NCI-H128 (cell line): ENCODE results near the gene ZGLP1.

Source experiments
- DNase-seq: peaks from one replicate; lab custom pipeline; 2025; ENCODE audit not compliant: unreplicated experiment; lab: John Stamatoyannopoulos, UW

The ZGLP1 gene

GRCh38 chr19:10328558-10329429 is 19.2 kb upstream of the ZGLP1 start:
- DNase-seq = no peak

GRCh38 chr19:10327793-10328192 is 18.2 kb upstream of the ZGLP1 start:
- DNase-seq = no peak

GRCh38 chr19:10325732-10326131 is 16.1 kb upstream of the ZGLP1 start:
- no peak for DNase-seq

DNA sequence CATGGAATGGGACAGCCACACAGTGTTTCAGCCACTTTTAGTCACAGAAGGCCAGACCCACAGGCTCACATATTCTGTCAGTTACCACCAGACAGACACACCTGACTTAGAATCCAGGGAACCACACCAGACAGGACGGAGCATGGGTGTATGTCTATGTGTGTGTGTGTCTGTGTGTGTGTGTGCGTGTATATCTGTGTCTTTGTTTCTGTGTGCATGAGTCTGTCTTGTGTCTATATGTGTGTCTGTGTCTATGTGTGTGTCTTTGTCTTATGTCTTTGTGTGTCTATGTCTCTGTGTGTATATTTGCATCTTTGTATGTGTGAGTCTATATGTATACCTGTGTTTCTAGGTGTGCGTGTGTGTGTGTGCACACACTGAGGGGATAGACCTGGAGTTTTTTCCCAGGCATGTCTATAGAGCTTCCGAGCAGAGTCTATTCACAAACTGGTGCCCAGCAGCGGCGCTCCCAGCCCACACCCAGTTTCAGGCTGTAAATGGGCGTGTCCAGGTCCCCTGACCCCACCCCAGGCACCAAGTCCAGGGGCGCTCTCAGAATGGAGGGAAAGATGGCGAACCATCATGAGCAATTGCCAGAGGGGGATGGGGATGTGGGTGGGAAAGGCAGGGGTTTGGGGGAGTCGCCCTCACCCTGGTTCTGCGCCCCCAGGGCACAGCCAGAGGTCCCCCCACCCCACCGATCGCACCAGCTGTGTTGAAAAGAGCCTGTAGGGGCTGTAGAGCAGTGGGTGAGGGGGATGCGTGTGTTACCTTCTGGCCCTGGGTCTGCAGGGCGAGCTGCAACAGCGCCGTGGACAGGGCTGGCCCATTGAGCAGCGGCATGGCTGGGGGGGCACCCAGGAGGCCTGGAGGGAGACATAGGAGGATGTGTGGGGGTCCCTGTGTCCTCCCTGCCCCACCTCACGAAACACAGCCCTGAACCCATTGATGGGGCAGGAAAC is 12.5 kb upstream of the ZGLP1 start:
- no peak for DNase-seq

DNA sequence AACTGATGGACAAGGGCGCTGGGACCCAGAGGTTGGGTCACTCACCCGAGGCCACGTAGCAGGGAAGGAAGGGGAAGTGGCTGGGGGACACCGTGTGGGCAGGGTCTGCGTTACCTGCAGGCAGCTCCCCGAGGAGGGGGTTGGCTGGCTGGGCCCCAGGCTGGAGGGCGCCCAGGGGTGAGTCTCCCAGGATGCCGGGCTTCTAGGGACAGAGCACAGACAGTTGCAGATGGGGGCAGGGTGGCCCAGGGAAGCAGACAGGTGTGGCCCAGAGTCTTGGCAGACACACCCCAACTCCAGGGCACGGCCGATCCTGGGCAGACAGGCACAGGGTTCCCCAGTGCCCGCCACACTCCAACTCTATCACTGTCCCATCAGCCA is 11.8 kb upstream of the ZGLP1 start:
- no peak for DNase-seq

- DNase-seq = no peak
These were observed 11.2 kb upstream of the ZGLP1 start for GRCh38 chr19:10320602-10321416.

GRCh38 chr19:10318807-10319682 is 9.4 kb upstream of the ZGLP1 start:
- no peak for DNase-seq

DNA sequence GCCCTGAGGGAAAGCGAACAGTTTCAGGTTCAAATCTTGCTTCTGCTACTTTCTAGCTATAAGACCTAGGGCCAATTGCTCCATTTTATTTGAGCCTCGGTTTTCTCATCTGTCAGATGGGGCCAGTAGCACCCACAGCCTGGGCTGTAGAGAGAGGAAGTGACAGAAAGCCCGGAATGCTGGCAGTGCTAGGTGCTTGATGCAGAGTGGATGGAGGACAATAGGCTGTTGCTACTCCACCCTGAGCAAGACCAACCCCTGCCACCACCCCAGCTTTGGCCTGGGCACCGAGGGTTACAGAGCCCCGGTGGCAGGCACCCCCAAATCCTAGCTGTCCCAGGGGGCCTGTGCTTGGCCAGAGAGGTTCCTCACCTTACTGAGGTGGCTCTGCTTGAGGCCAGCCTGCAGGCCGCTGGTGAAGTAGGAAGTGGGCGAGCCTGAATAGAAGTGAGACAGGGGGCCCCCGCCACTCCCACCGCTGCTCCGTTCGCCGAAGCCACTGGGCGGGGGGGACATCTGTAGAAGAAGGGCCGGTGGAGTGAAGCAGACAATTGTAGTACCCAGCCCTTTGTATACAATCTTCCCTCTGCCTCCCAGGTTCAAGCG is 8.3 kb upstream of the ZGLP1 start:
- DNase-seq = no peak

DNA sequence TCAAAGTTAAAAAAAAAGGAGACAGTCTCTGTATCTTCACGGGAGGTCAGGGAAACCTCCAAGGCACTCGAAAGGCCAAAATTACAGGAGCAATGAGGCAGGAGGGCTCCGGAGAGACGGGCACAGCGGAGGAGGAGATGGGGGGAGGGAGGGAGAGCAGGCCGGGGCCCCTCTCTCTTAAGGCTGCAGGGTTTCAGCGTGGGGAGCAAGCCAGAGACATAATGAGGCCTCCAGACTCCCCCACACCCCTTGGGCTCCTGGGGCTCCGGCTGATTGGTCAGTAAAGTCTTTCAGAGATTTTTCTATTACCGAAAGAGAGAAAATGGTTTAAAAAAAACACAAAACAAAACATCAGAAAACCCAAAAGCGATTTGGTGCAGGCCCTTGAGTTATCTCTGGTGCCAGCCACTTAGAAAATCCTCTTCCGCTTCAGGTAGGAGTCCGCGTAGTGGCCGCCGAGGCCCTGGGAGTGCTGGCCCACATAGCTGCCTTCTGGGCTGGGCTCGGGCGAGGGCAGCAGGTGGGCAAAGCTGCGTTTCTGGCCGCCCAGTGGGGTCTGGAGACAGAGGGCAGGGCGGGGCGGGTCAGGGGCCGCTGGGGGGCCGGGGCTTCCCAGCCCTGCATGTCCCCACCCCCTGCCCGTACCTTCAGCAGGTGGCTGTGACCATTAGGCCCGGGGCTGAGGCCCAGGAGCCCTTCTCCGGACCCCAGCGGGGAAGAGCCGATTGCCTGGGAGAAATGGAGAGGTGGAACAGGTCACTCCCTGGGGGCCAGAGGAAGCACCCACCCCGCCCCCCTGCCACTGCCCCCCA is 7.6 kb upstream of the ZGLP1 start:
- no peak for DNase-seq

DNA sequence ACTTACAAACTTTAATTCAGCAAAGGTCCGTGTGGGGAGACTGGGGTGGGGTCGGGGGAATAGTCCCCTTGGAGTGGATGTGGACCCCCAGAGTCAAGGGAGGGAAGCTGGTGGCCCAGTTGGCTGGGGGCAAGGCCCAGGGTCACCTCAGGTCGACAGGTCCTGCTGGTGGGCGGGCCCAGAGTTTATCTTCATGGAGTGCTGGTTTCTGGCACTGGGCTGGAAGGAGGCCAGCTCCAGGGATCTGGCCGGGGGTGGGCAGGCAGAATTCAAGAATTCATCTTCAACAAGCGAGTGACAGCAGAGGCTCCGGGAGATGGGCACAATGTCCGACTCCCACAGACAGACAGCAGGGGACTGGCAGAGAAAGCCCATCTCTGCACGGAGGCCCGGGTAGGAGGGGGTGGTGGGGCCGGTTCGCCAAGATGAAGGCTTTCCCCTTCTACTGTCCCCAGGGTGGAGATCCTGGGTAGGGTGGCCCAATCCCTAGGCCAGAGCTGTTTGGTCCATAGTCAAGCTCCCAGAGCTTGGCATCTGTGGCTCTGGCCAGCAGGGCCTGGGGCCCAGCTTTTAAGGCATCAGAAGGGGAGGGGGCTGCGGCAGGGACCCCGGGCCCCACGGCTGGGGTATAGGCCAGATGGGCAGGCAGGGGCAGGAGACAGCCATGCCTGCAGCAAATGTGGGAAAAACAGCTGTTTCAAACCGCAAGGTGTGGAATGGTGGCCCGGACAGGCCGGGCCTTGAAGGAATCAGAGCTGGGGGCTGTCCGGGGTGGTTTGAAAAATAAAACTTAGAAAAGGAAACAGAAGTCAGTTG is 6.8 kb upstream of the ZGLP1 start:
- no peak for DNase-seq

GRCh38 chr19:10315335-10316214 is 6.0 kb upstream of the ZGLP1 start, which contains the start of gene FDX2:
Gene FDX2, minus strand, starts transcription at chr19:10316015. Its CDS starts 19 bp downstream, at chr19:10315996.
- peak; percentile 81 for DNase-seq

DNA sequence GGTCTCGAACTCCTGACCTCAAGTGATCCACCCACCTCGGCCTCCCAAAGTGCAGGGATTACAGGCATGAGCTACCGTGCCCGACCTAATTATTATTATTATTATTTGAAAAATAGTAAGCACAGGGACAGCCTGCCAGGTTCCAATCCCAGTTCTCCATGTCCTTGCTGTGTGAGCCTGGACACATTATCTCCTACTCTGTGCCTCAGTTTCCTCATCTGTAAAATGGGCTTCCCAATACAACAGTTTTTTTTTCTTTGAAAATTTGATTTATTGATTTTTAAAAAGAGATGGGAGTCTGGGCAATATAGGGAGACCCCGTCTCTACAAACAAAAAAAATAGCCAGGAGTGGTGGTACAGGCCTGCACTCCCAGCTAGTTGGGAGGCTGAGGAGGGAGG is 3.3 kb downstream of the ZGLP1 start:
- no peak for DNase-seq

GRCh38 chr19:10305139-10305806 is 4.3 kb downstream of the ZGLP1 start:
- no peak for DNase-seq

DNA sequence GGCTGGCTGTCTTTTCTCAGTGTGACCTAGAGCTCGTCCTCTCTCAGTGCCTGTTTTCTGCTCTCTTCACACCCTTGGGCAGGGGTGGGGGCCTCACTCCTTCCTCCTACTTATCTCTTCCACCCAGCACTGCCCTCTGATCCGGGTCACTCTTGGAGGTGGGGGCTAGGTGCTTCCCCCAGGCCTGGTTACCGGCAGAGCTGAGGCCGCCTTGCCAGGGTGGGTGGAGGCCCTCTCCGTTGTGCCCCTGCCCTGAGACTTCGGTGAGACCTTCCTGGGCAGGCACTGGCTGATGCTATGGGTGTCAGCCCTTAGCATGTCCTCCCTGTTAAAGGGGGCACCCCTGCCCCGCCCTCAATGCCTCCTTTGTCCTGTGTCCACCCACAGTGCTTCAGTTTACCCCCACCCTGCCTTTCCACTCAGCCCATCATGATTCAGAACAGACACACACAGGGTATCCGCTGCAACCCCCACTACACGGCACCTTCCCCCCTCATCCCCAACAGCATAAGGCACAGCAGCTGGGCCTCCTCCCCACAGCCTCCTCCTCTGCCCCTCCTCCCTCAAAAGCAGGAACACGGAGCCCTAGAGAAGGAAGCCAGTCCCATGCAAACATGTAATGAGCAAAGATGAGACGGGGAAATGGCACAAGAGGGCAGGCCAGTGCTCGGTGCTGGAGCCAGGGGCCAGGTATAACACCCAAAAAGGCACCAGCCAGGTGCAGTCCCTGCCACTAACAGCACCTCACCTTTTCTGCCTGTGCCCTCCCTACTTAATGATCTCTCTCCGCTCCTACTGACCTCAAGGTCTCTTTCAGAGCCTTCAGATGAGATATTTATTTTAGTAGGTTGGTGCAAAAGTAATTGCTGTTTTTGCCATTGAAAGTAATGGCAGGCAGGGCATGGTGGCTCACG is 9.8 kb downstream of the ZGLP1 start:
- DNase-seq = no peak

- DNase-seq = no peak
These were observed 13.6 kb downstream of the ZGLP1 start for GRCh38 chr19:10295847-10296591.
